ENCODE data around the gene DYNLT2. TPM values are rescaled to one million over a fixed set of nuclear protein-coding genes. Genes with fewer than 3 reads are reported as not detected.
A peak's percentile ranks its signal among the peaks of the same experiment; 100 is the strongest.

Gene DYNLT2
- total and polyA plus RNA-seq, 2 of the 13 experiments (the other 11 are each of a cell fraction or from before 2014, with no cell fraction given): 2.1 to 4.3 TPM

GRCh38 chr6:169751242-169752073 is at the start of gene DYNLT2, which contains the start of gene ERMARD (continued):
- TF ChIP-seq ZNF260 (CRISPR knock-in tag; IDR thresholded peaks at IDR 0.05; ENCODE audit: borderline replicate concordance, low read depth) (0 out of 2 replicates have a peak, but pooled peaks have one; percentile 42), ZNF543 (CRISPR knock-in tag; IDR thresholded peaks at IDR 0.05) (peak; percentile 97), ZNF674 (CRISPR knock-in tag; IDR thresholded peaks at IDR 0.05; ENCODE audit: low read depth) (peak; percentile 98), ZKSCAN8 (CRISPR knock-in tag; IDR thresholded peaks at IDR 0.05; ENCODE audit: borderline replicate concordance) (peak; percentile 82; the same call in 1 of the 2 replicates), NFAT5 (CRISPR knock-in tag; IDR thresholded peaks at IDR 0.05) (peak; percentile 71), ZMYM4 (CRISPR knock-in tag; IDR thresholded peaks at IDR 0.05) (peak; percentile 99), ZMAT3 (CRISPR knock-in tag; conservative IDR thresholded peaks at IDR 0.05) (peak; percentile 98), TEAD2 (CRISPR knock-in tag; IDR thresholded peaks at IDR 0.05) (0 out of 2 replicates have a peak, but pooled peaks have one; percentile 81), KMT2A (CRISPR knock-in tag; IDR thresholded peaks at IDR 0.05) (peak; percentile 100), SATB2 (CRISPR knock-in tag; IDR thresholded peaks at IDR 0.05) (peak; percentile 72), CERS6 (CRISPR knock-in tag; IDR thresholded peaks at IDR 0.05) (peak; percentile 79; the same call in 1 of the 2 replicates), SSRP1 (CRISPR knock-in tag; IDR thresholded peaks at IDR 0.05) (no peak; the same call in 1 of the 2 replicates), FOXK1 (CRISPR knock-in tag; IDR thresholded peaks at IDR 0.05; ENCODE audit: borderline replicate concordance, low read depth) (peak; percentile 90), SRY (CRISPR knock-in tag; IDR thresholded peaks at IDR 0.05) (peak; percentile 98; the same call in 1 of the 2 replicates), ZNF629 (CRISPR knock-in tag; conservative IDR thresholded peaks at IDR 0.05) (peak; percentile 62; the same call in 1 of the 2 replicates)
- TF ChIP-seq, protein P1, sequence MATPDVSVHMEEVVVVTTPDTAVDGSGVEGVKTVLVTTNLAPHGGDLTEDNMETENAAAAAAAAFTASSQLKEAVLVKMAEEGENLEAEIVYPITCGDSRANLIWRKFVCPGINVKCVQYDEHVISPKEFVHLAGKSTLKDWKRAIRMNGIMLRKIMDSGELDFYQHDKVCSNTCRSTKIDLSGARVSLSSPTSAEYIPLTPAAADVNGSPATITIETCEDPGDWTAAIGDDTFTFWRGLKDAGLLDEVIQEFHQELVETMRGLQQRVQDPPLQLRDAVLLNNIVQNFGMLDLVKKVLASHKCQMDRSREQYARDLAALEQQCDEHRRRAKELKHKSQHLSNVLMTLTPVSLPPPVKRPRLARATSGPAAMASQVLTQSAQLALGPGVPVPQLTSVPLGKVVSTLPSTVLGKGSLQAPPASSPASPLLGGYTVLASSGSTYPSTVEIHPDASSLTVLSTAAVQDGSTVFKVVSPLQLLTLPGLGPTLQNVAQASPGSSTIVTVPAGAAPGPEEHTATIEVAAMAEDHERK (CRISPR knock-in tag; IDR thresholded peaks at IDR 0.05; ENCODE audit: low read depth): peak; percentile 66; the same call in 1 of the 2 replicates
- TF ChIP-seq, protein P2, sequence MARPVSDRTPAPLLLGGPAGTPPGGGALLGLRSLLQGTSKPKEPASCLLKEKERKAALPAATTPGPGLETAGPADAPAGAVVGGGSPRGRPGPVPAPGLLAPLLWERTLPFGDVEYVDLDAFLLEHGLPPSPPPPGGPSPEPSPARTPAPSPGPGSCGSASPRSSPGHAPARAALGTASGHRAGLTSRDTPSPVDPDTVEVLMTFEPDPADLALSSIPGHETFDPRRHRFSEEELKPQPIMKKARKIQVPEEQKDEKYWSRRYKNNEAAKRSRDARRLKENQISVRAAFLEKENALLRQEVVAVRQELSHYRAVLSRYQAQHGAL (CRISPR knock-in tag; IDR thresholded peaks at IDR 0.05; ENCODE audit: not compliant biosample characterization): peak; percentile 90
- TF ChIP-seq, protein P3, sequence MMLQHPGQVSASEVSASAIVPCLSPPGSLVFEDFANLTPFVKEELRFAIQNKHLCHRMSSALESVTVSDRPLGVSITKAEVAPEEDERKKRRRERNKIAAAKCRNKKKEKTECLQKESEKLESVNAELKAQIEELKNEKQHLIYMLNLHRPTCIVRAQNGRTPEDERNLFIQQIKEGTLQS (CRISPR knock-in tag; IDR thresholded peaks at IDR 0.05): 0 out of 2 replicates have a peak, but pooled peaks have one; percentile 21

Data from HepG2 (cell line).